ENCODE data around the gene SFT2D3. TPM values are rescaled to one million over a fixed set of nuclear protein-coding genes. Genes with fewer than 3 reads are reported as not detected.

Gene SFT2D3
- total RNA-seq, 2 donors from 2014 or later = 7.1 to 9.5 TPM

- no peak for DNase-seq (ENCODE audit: low spot score)
- Histone ChIP-seq H3K4me1 (ENCODE audit: control insufficient read depth in 1 of 2, low read depth in 2 of 2) (peaks cover 4 to 8% of the 10 kb centered on the region in 2 donors), H3K4me3 (no peak overlapping the region), H3K9me3 (peaks cover 5% of the 10 kb centered on the region), H3K36me3 (no peaks in the 10 kb centered on the region), H3K27ac (no peak overlapping the region), H3K27me3 (replicated peaks; ENCODE audit: insufficient read depth) (no peaks in the 10 kb centered on the region)
- no peak for TF ChIP-seq CTCF (IDR thresholded peaks at IDR 0.05)
- ATAC-seq (ENCODE audit: insufficient number of reproducible peaks, low FRiP score, low read depth) = no peak
Measured at GRCh38 chr2:127688405-127688804, 12.9 kb upstream of the SFT2D3 start.

DNA sequence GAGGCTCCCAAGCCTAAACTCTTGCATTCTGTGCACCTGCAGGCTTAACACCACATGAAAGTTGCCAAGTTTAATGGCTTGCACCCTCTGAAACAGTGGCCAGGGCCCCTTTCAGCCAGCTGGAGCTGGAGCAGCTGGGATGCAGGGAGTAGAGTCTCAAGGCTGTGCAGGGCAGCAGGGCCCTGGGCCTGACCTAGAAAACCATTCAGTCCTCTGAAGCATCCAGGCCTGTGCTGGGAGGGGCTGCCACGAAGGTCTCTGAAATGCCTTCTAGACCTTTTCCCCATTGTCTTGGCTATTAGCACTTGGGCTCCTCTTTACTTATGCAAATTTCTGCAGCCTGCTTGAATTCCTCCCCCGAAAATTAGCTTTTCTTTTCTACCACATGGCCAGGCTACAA is 10.6 kb upstream of the SFT2D3 start:
- Histone ChIP-seq H3K9me3 (peaks cover 5% of the 10 kb centered on the region), H3K4me3 (no peak overlapping the region), H3K27me3 (replicated peaks; ENCODE audit: insufficient read depth) (no peaks in the 10 kb centered on the region), H3K4me1 (ENCODE audit: control insufficient read depth in 1 of 2, low read depth in 2 of 2) (peaks cover 3 to 12% of the 10 kb centered on the region in 2 donors), H3K36me3 (no peaks in the 10 kb centered on the region), H3K27ac (no peak overlapping the region)
- ATAC-seq (ENCODE audit: insufficient number of reproducible peaks, low FRiP score, low read depth) (no peak), DNase-seq (ENCODE audit: low spot score) (no peak)
- TF ChIP-seq CTCF (IDR thresholded peaks at IDR 0.05) = no peak

DNA sequence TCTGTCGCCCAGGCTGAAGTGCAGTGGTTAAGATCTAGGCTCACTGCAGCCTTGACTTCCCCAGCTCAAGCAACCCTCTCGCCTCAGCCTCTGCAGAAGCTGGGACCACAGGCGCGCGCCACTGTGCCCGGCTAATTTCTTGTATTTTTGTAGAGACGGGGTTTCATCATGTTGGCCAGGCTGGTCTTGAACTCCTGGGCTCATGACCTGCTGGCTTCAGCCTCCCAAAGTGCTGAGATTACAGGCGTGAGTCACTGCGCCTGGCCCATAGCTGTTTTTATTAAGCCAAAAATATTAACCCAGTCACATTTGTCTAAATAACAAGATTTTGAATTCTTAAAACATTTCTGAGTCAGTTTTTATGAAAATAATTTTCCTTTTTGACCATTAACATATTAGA is 6.3 kb upstream of the SFT2D3 start:
- Histone ChIP-seq H3K27ac (peak overlapping the region; percentile 86 to 90), H3K4me3 (peak overlapping the region; percentile 74), H3K9me3 (peaks cover 5% of the 10 kb centered on the region), H3K4me1 (ENCODE audit: control insufficient read depth in 1 of 2, low read depth in 2 of 2) (peaks cover 3 to 16% of the 10 kb centered on the region in 2 donors), H3K27me3 (replicated peaks; ENCODE audit: insufficient read depth) (no peaks in the 10 kb centered on the region), H3K36me3 (no peaks in the 10 kb centered on the region)
- TF ChIP-seq CTCF (IDR thresholded peaks at IDR 0.05) = no peak
- ATAC-seq (ENCODE audit: insufficient number of reproducible peaks, low FRiP score, low read depth) (peak; percentile 77), DNase-seq (ENCODE audit: low spot score) (no peak)

DNA sequence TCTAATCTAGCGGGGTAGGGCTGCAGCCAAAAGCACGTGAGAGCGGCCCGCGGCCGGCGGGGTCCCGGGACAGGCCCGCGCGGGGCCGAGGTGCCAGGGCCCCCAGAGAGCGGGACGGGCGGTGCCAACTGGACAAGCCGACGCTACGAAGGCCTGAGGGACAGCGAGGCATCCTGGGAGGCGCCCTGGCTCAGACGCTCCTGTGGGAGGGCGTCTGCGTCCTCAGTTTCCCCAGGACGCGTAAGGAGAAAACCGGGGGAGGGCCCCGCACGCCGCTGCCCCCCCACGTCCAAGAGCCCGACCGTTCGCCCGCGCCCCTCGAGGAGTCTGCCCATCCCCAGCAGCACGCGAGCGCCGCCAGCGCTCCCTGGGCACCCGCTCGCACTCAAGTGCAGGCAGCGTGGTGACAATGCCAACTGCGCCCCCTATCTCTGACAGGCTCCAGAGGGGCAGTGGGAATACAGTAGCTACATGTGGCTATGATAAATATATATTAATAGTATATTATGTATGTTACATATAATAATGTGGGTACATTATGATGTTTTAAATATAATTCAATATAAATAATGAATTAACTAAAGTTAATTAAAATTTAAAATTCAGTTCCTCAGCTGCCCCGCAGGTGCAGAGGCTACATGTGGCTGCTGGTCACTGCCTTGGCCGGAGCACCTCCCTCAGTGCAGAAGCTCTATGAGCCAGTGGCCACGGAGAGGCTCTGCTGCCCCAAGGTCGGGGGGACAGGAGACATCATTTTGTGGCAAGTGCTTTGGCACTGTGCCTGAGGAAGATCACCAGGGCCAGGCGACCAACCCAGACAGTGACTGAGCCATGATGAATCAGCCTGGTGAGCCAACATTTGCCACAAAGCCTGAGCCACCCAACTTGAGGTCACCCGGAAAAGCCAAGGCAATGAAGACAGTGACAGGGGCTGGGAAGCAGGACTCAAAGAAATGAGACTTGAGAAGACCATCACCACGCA is 5.5 kb upstream of the SFT2D3 start:
- DNase-seq (ENCODE audit: low spot score) (no peak), ATAC-seq (ENCODE audit: insufficient number of reproducible peaks, low FRiP score, low read depth) (peak; percentile 41)
- Histone ChIP-seq H3K4me1 (ENCODE audit: control insufficient read depth in 1 of 2, low read depth in 2 of 2) (peaks cover 3 to 23% of the 10 kb centered on the region in 2 donors), H3K9me3 (peaks cover 4% of the 10 kb centered on the region), H3K4me3 (peak overlapping the region; percentile 74), H3K27ac (peak overlapping the region; percentile 86 to 90), H3K36me3 (no peaks in the 10 kb centered on the region), H3K27me3 (replicated peaks; ENCODE audit: insufficient read depth) (no peaks in the 10 kb centered on the region)
- TF ChIP-seq CTCF (IDR thresholded peaks at IDR 0.05) = peak; percentile 58

GRCh38 chr2:127697482-127698180 is 3.7 kb upstream of the SFT2D3 start:
- no peak overlapping the region for H3K27ac ChIP-seq
- H3K4me1 ChIP-seq (ENCODE audit: control insufficient read depth in 1 of 2, low read depth in 2 of 2) = peaks cover 6 to 31% of the 10 kb centered on the region in 2 donors
- DNase-seq (ENCODE audit: low spot score) = no peak
- TF ChIP-seq CTCF (IDR thresholded peaks at IDR 0.05) = no peak
- no peak for ATAC-seq (ENCODE audit: insufficient number of reproducible peaks, low FRiP score, low read depth)
- no peak overlapping the region for H3K4me3 ChIP-seq
- H3K36me3 ChIP-seq = no peaks in the 10 kb centered on the region
- H3K9me3 ChIP-seq = no peaks in the 10 kb centered on the region
- no peaks in the 10 kb centered on the region for H3K27me3 ChIP-seq (replicated peaks; ENCODE audit: insufficient read depth)

Measured in thoracic aorta (tissue), 2 donors.